HEK293T (cell line): ENCODE measurements around the gene IL17RD.

Experiments
- CTCF ChIA-PET: fragments of 350-600 bp; formaldehyde crosslinking; extraction: SDS; loops from one replicate; lab custom pipeline; 2021; ENCODE audit warnings: antibody characterized with exemption, inconsistent platforms; lab: Yijun Ruan, JAX
- POLR2A ChIA-PET: fragments of 350-600 bp; formaldehyde crosslinking; extraction: SDS; loops from one replicate; lab custom pipeline; 2020; ENCODE audit warnings: antibody characterized with exemption, inconsistent platforms; lab: Yijun Ruan, JAX
- DNase-seq: peaks from one replicate; pipeline ENCODE4 v3.0.0; 2012; ENCODE audit warnings: mixed read lengths; ENCODE audit errors: extremely low spot score
- ARNT ChIP-seq: fragments of 450-650 bp; IDR thresholded peaks from 2 replicates; pipeline ENCODE4 v1.6.1; 2017; ENCODE audit warnings: mild to moderate bottlenecking
- BHLHE40 ChIP-seq: fragments of 450-650 bp; IDR thresholded peaks from 2 replicates; pipeline ENCODE4 v1.6.1; 2016; ENCODE audit warnings: mild to moderate bottlenecking, moderate library complexity, borderline replicate concordance
- CTBP1 ChIP-seq: fragments of 450-650 bp; IDR thresholded peaks from 2 replicates; pipeline ENCODE4 v1.6.1; 2016; ENCODE audit warnings: borderline replicate concordance
- ELF4 ChIP-seq: fragments of 450-650 bp; IDR thresholded peaks from 2 replicates; pipeline ENCODE4 v1.6.1; 2017; ENCODE audit warnings: antibody characterized with exemption
- FOXA1 ChIP-seq: fragments of 450-650 bp; IDR thresholded peaks from 2 replicates; pipeline ENCODE4 v1.6.1; 2016; ENCODE audit warnings: mild to moderate bottlenecking
- FOXK2 ChIP-seq: fragments of 450-650 bp; IDR thresholded peaks from 2 replicates; pipeline ENCODE4 v1.6.1; 2016; ENCODE audit warnings: mild to moderate bottlenecking
- FOXM1 ChIP-seq: fragments of 450-650 bp; IDR thresholded peaks from 2 replicates; pipeline ENCODE4 v1.6.1; 2017; ENCODE audit warnings: mild to moderate bottlenecking, borderline replicate concordance
- HDGF ChIP-seq: fragments of 450-650 bp; IDR thresholded peaks from 2 replicates; pipeline ENCODE4 v1.6.1; 2017; ENCODE audit warnings: antibody characterized with exemption, borderline replicate concordance
- L3MBTL2 ChIP-seq: fragments of 450-650 bp; conservative IDR thresholded peaks from 2 replicates; pipeline ENCODE4 v1.6.1; 2016; ENCODE audit warnings: mild to moderate bottlenecking
- LEF1 ChIP-seq: fragments of 450-650 bp; IDR thresholded peaks from 2 replicates; pipeline ENCODE4 v1.6.1; 2017; ENCODE audit warnings: mild to moderate bottlenecking, borderline replicate concordance
- NFRKB ChIP-seq: fragments of 450-650 bp; IDR thresholded peaks from 2 replicates; pipeline ENCODE4 v1.6.1; 2016; ENCODE audit warnings: mild to moderate bottlenecking, moderate library complexity
- SP1 ChIP-seq: fragments of 450-650 bp; IDR thresholded peaks from 2 replicates; pipeline ENCODE4 v1.6.1; 2017
- SUZ12 ChIP-seq: fragments of 450-650 bp; IDR thresholded peaks from 2 replicates; pipeline ENCODE4 v1.6.1; 2016; ENCODE audit warnings: mild to moderate bottlenecking
- TARDBP ChIP-seq: fragments of 450-650 bp; IDR thresholded peaks from 2 replicates; pipeline ENCODE4 v1.6.1; 2016
- ZNF384 ChIP-seq: fragments of 450-650 bp; IDR thresholded peaks from 2 replicates; pipeline ENCODE4 v1.6.1; 2016
- TF ChIP-seq, protein P1 (sequence below): fragments of 450-650 bp; IDR thresholded peaks from 2 replicates; pipeline ENCODE4 v1.6.1; 2016

Gene IL17RD

DNA sequence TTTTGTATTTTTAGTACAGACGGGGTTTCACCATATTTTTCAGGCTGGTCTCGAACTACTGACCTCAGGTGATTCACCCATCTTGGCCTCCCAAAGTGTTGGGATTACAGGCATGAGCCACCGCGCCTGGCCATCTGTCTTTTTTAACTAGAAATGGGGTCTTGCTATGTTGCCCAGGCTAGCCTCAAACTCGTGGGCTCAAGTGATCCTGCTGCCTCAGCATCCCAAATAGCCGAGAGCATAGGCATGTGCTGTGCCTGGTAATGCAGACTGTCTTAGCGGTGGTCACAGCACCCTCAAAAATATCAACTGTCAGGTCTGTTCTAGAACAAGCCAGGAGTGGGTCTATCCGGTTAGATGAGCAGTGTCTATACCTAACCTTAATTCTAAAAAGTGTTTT lies 56.5 kb downstream of the IL17RD start:
- no peak for TF ChIP-seq LEF1
- no peak for TF ChIP-seq TARDBP
- no peak for TF ChIP-seq BHLHE40
- no peak for TF ChIP-seq NFRKB
- TF ChIP-seq FOXM1: no peak
- no peak for TF ChIP-seq FOXA1
- TF ChIP-seq, protein P1, sequence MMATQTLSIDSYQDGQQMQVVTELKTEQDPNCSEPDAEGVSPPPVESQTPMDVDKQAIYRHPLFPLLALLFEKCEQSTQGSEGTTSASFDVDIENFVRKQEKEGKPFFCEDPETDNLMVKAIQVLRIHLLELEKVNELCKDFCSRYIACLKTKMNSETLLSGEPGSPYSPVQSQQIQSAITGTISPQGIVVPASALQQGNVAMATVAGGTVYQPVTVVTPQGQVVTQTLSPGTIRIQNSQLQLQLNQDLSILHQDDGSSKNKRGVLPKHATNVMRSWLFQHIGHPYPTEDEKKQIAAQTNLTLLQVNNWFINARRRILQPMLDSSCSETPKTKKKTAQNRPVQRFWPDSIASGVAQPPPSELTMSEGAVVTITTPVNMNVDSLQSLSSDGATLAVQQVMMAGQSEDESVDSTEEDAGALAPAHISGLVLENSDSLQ: no peak
- TF ChIP-seq FOXK2: no peak
- no peak for TF ChIP-seq ELF4
- TF ChIP-seq ZNF384: no peak
- TF ChIP-seq CTBP1: no peak
- TF ChIP-seq ARNT: no peak
- no peak for TF ChIP-seq HDGF
- no peak for TF ChIP-seq L3MBTL2
- TF ChIP-seq SUZ12: no peak
- POLR2A ChIA-PET: no interaction called here
- CTCF ChIA-PET: no interaction called here
- no peak for DNase-seq

DNA sequence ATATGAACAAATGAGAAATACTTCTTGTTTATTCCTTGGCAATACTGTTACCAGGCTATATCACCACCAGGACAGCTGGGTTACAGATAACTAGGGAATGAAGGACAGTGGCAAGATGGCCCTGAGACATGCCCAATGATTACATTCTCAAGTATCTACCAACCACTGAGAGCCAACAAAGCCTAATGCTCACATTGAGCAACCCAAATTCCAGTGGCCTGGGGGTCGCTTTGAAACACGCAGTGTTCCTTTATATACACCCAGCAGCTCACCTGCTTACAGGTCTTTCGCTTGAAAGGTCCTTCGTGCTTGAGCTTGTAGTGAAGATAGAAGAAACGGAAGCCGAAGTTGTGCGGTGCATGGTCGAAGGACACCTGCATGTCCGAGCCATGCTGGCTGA lies 59.6 kb downstream of the IL17RD start:
- DNase-seq: no peak
- ChIA-PET CTCF (no interaction called here), POLR2A (no interaction called here)
- TF ChIP-seq NFRKB (no peak), FOXM1 (no peak), ARNT (no peak), L3MBTL2 (no peak), HDGF (no peak), SUZ12 (no peak), LEF1 (no peak), BHLHE40 (no peak)
- TF ChIP-seq, protein P1: no peak

DNA sequence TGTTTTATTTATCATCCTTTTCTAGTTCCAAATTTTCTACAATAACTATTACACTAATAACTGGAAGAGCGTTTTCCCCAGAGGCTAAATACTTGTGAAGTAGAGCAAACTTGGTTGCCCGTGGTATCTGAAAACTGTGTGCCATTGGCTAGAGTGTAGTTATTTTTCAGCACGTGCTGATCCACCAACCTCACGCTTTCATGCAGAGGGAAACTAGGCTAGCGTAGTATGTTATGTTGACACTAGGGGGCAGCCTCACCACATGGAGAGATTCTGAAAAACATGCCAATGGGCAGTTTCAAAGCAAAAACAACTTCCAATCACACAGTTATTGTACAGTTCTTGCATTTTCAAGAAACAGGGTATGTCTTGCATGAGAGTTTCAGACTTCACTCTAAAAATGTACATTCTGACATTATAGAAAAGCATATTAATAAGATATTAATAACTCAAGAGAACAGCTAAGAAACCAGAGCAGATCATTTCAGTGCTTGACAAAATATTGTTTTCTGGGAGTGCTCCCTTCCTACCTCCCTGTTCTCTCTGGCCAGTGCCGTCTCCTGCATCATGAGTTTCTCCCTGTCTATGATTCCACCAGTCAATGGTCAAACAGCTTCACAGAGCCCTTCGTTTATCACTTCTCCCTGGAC lies 65.0 kb downstream of the IL17RD start:
- DNase-seq: peak; percentile 73
- ChIA-PET POLR2A (no interaction called here), CTCF (interaction anchor here (1.1 to 1.3 kb wide), 4 partner anchors 10 to 93 kb away, joined by 3 to 6 read pairs (median 4); no protein-coding TSS in a partner anchor)
- TF ChIP-seq L3MBTL2 (peak; percentile 61; the same call in 1 of the 2 replicates), FOXK2 (no peak), SUZ12 (no peak)

DNA sequence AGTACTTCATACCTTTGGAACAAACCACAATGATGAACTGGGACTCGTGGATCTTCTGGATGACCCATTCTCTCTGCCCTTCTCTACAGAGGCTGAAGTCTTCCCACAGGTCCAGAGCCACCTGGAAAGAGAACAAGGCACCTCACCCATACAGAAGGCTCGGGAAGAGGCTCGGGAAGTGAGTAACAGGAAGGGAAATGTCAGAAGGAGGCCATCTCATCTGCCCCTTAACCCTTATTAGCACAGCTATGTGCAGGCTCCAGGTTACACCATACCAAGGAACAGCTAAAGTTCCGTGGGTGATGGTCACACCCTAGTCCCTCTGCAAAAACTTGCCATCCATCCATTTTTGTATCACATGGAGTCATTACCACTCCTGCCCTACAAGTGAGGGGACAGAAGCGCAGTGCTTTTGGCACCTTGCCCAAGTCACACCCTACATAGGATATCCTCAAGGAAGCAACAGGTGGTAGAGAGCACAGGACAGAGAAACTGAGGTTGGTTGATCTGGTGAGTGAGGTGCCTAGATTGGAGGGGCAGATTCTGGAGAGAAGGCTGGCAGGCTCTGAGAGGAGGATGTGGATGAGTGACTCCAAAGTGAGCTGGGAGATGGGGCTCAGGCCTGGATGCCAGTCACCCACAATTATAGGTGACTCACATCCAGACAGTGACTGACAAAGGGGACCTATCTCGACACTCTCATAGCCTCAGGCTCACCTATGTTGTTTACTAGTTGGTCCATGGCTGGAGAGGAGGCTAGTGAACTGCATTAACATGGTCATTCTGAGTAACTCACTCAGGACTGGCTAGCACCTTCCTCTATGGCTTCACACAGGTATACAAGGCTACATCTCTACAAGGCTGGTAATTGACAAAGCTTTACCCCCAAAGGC lies 66.5 kb downstream of the IL17RD start:
- ChIA-PET CTCF (interaction anchor here (1.1 kb wide), 1 partner anchor 124 kb away, joined by 3 read pairs; no protein-coding TSS in a partner anchor), POLR2A (no interaction called here)
- TF ChIP-seq NFRKB: no peak
- TF ChIP-seq FOXK2: no peak
- TF ChIP-seq, protein P1: no peak
- no peak for TF ChIP-seq CTBP1
- TF ChIP-seq SP1: no peak
- no peak for TF ChIP-seq ZNF384
- no peak for TF ChIP-seq HDGF
- TF ChIP-seq L3MBTL2: no peak
- TF ChIP-seq LEF1: no peak
- TF ChIP-seq ARNT: no peak
- TF ChIP-seq ELF4: no peak
- no peak for TF ChIP-seq BHLHE40
- no peak for TF ChIP-seq TARDBP
- no peak for DNase-seq

DNA sequence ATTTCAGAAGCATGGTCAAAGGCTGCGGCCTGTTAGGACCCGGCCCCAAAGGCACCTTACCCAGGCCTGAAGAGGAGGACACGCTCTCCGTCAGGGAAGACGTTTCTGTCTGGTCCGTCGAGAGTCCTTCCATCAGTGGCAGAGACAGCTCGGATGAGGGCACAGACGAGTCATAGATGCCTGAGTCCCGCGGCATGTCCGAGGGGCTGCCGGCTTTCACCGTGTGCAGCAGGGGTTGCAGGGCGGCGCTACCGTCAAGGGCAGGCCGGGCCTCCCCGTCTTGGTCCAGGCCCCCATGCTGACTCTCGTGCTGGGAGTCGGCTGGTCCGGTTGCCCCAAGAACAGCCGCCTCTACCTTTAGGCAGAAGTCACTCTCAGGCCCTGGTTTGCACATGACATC lies 67.6 kb downstream of the IL17RD start:
- DNase-seq: no peak
- CTCF ChIA-PET: no interaction called here
- POLR2A ChIA-PET: no interaction called here
- TF ChIP-seq FOXK2 (no peak), FOXM1 (no peak), NFRKB (no peak), BHLHE40 (no peak), ZNF384 (no peak), ARNT (no peak)

DNA sequence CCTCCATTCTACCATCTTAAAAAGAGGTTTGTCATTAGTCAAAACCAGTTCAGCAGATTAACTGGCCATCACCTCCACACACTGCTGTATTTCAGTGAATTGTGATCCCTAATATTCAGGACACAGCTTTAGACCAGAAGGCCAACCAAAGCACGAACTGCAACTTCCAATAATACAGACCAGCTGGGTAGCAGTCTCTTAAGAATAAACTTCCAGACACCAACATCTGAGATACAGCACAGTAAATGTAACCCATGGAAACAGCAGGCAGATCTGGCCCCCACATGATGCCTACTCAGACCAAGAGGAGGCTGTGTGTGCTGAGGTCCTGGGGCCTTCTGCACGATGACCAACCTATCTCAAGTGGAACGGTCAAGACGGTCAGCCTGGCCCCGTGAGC lies 69.8 kb downstream of the IL17RD start:
- no peak for TF ChIP-seq SUZ12
- no peak for TF ChIP-seq BHLHE40
- no peak for TF ChIP-seq LEF1
- TF ChIP-seq, protein P1: no peak
- no peak for TF ChIP-seq L3MBTL2
- no peak for TF ChIP-seq TARDBP
- TF ChIP-seq FOXK2: no peak
- ChIA-PET CTCF (no interaction called here), POLR2A (no interaction called here)
- no peak for DNase-seq
